H1 (cell line): ENCODE data around the gene OGFR. TPM values are rescaled to one million over a fixed set of nuclear protein-coding genes. Genes with fewer than 3 reads are reported as not detected.

Source experiments
- CTCF ChIA-PET: fragments of 300-600 bp; sonication (Branson Sonifier 250); formaldehyde crosslinking; loops from one replicate; lab custom pipeline; 2021; ENCODE audit not compliant: partially characterized antibody; lab: Charles Lee
- POLR2A ChIA-PET: fragments of 300-600 bp; sonication (Branson Sonifier 250); formaldehyde crosslinking; loops from one replicate; lab custom pipeline; 2021; ENCODE audit warnings: inconsistent platforms; ENCODE audit not compliant: partially characterized antibody; lab: Charles Lee
- DNase-seq, 2 experiments: peaks; one replicate each; pipeline versions ENCODE4 v3.0.0 to v3.0.0-alpha.2; 2010 to 2022; ENCODE audit warnings: low spot score in 2 of 2, low read depth in 1 of 2, mixed read lengths in 1 of 2
- FAIRE-seq: peaks from 2 replicates; lab custom pipeline; 2011; peaks lifted over from hg19 to GRCh38; lab: Jason Lieb, UNC
- H2AFZ ChIP-seq: 2 replicates; pipeline ENCODE4 v1.8.1; 2012; ENCODE audit warnings: low read length, inconsistent platforms
- H2AK5ac ChIP-seq: 2 replicates; pipeline ENCODE4 v1.6.1; 2013; ENCODE audit warnings: low read depth, low read length
- H2BK120ac ChIP-seq: replicated peaks from 2 replicates; pipeline ENCODE3; 2013; ENCODE audit warnings: low read depth, low read length, inconsistent platforms
- H2BK12ac ChIP-seq: 2 replicates; pipeline ENCODE4 v1.6.1; 2013; ENCODE audit warnings: low read depth, low read length
- H2BK15ac ChIP-seq: 2 replicates; pipeline ENCODE4 v1.6.1; 2013; ENCODE audit warnings: low read length
- H2BK20ac ChIP-seq: 2 replicates; pipeline ENCODE4 v1.6.1; 2013; ENCODE audit warnings: low read length
- H2BK5ac ChIP-seq: 2 replicates; pipeline ENCODE4 v1.6.1; 2013; ENCODE audit warnings: low read depth, low read length
- H3K14ac ChIP-seq: 2 replicates; pipeline ENCODE4 v1.6.1; 2013; ENCODE audit warnings: inconsistent platforms; ENCODE audit not compliant: insufficient read length
- H3K18ac ChIP-seq: 2 replicates; pipeline ENCODE4 v1.6.1; 2013; ENCODE audit warnings: low read length; ENCODE audit errors: extremely low read depth
- H3K23ac ChIP-seq: 2 replicates; pipeline ENCODE4 v1.6.1; 2013; ENCODE audit warnings: inconsistent platforms; ENCODE audit not compliant: insufficient read length
- H3K23me2 ChIP-seq: 2 replicates; pipeline ENCODE4 v1.6.1; 2013; ENCODE audit warnings: low read depth, low read length
- H3K27ac ChIP-seq: 2 replicates; pipeline ENCODE4 v1.6.1; 2011; ENCODE audit warnings: low read depth, low read length, inconsistent platforms
- H3K27me3 ChIP-seq, 4 experiments: replicated peaks in 1 of 4; 1 replicate in 1 of 4; 2 replicates in 3 of 4; pipeline versions ENCODE4 v1.6.1 to v1.8.1; 2011 to 2013; ENCODE audit warnings: low read length in 3 of 4, mild to moderate bottlenecking in 3 of 4, inconsistent platforms in 2 of 4, mixed read lengths in 2 of 4, moderate library complexity in 1 of 4; ENCODE audit not compliant: control insufficient read depth in 3 of 4, insufficient read depth in 3 of 4; ENCODE audit errors: extremely low read depth in 1 of 4
- H3K36me3 ChIP-seq, 4 experiments: 2 replicates each; pipeline versions ENCODE4 v1.6.1 to v1.8.1; 2011 to 2013; ENCODE audit warnings: mild to moderate bottlenecking in 4 of 4, low read length in 3 of 4, moderate library complexity in 2 of 4, control low read depth in 1 of 4, inconsistent platforms in 1 of 4; ENCODE audit not compliant: insufficient read depth in 4 of 4, control insufficient read depth in 2 of 4
- H3K4ac ChIP-seq: replicated peaks from 2 replicates; pipeline ENCODE3; 2013; ENCODE audit warnings: low read length, low read depth, mixed read lengths, inconsistent platforms; ENCODE audit not compliant: insufficient read length
- H3K4me1 ChIP-seq, 4 experiments: replicated peaks in 1 of 4; 1 replicate in 1 of 4; 2 replicates in 3 of 4; pipeline versions ENCODE4 v1.6.1 to v1.8.1; 2011 to 2013; ENCODE audit warnings: low read length in 3 of 4, inconsistent platforms in 2 of 4, mixed read lengths in 1 of 4; ENCODE audit not compliant: insufficient read depth in 4 of 4, control insufficient read depth in 3 of 4
- H3K4me2 ChIP-seq, 2 experiments: 2 replicates each; pipeline versions ENCODE4 v1.6.1 to v1.8.1; 2011 to 2013; ENCODE audit warnings: low read depth in 2 of 2, low read length in 2 of 2, control low read depth in 1 of 2, inconsistent platforms in 1 of 2, mild to moderate bottlenecking in 1 of 2; ENCODE audit not compliant: insufficient read depth in 1 of 2
- H3K4me3 ChIP-seq, 4 experiments: fragments of 200-600, 300-600 bp in 1 of 4; sonication (generic), shearing (Covaris generic), sonication (Bioruptor Twin) in 1 of 4; 2 replicates each; pipeline versions ENCODE4 v1.5.1 to v1.8.1; 2011 to 2016; ENCODE audit warnings: low read length in 4 of 4, low read depth in 3 of 4, control low read depth in 2 of 4, inconsistent platforms in 2 of 4, mild to moderate bottlenecking in 2 of 4, mixed read lengths in 1 of 4, moderate library complexity in 1 of 4; ENCODE audit not compliant: insufficient read depth in 2 of 4; ENCODE audit errors: extremely low read depth in 1 of 4
- H3K56ac ChIP-seq: replicated peaks from 2 replicates; pipeline ENCODE3; 2013; ENCODE audit warnings: low read depth, mild to moderate bottlenecking, mixed read lengths, low read length, inconsistent platforms; ENCODE audit not compliant: insufficient read length
- H3K79me1 ChIP-seq: 2 replicates; pipeline ENCODE4 v1.6.1; 2013; ENCODE audit warnings: low read depth, low read length, control low read depth
- H3K79me2 ChIP-seq, 2 experiments: 2 replicates each; pipeline versions ENCODE4 v1.6.1 to v1.8.1; 2012 to 2013; ENCODE audit warnings: low read length in 2 of 2, mild to moderate bottlenecking in 2 of 2, inconsistent platforms in 1 of 2; ENCODE audit not compliant: insufficient read depth in 2 of 2, control insufficient read depth in 1 of 2
- H3K9ac ChIP-seq, 4 experiments: replicated peaks in 1 of 4; 1 replicate in 1 of 4; 2 replicates in 3 of 4; pipeline versions ENCODE4 v1.6.1 to v1.8.1; 2011 to 2013; ENCODE audit warnings: low read depth in 3 of 4, low read length in 3 of 4, control low read depth in 2 of 4, mild to moderate bottlenecking in 2 of 4, moderate library complexity in 2 of 4, inconsistent platforms in 1 of 4; ENCODE audit errors: extremely low read depth in 1 of 4
- H3K9me3 ChIP-seq, 2 experiments: 2 replicates each; pipeline versions ENCODE4 v1.6.1 to v1.8.1; 2012 to 2013; ENCODE audit warnings: mild to moderate bottlenecking in 2 of 2, moderate library complexity in 2 of 2, control low read depth in 1 of 2, inconsistent platforms in 1 of 2, low read depth in 1 of 2, low read length in 1 of 2, mixed read lengths in 1 of 2; ENCODE audit not compliant: insufficient read depth in 2 of 2
- H4K20me1 ChIP-seq, 2 experiments: replicated peaks in 1 of 2; 2 replicates each; pipeline versions ENCODE3 to v1.8.1; 2011 to 2013; ENCODE audit warnings: inconsistent platforms in 2 of 2, low read length in 2 of 2, mild to moderate bottlenecking in 1 of 2; ENCODE audit not compliant: insufficient read depth in 2 of 2, control insufficient read depth in 1 of 2
- H4K5ac ChIP-seq: 2 replicates; pipeline ENCODE4 v1.6.1; 2013; ENCODE audit warnings: low read length, low read depth, mixed read lengths, inconsistent platforms; ENCODE audit not compliant: insufficient read length
- H4K8ac ChIP-seq: 2 replicates; pipeline ENCODE4 v1.8.0; 2013; ENCODE audit warnings: mild to moderate bottlenecking, moderate library complexity, low read length, inconsistent platforms; ENCODE audit not compliant: insufficient read depth; ENCODE audit errors: extremely low read depth
- H4K91ac ChIP-seq: replicated peaks from 2 replicates; pipeline ENCODE3; 2013; ENCODE audit warnings: low read length, mixed read lengths, inconsistent platforms; ENCODE audit not compliant: insufficient read length
- BCL11A ChIP-seq, 2 experiments: IDR thresholded peaks; one replicate each; pipeline ENCODE4 v1.6.1; 2011; ENCODE audit warnings: low read depth in 2 of 2, low read length in 2 of 2, mild to moderate bottlenecking in 2 of 2
- BRCA1 ChIP-seq: IDR thresholded peaks from 2 replicates; pipeline ENCODE4 v1.6.1; 2012; ENCODE audit warnings: low read depth, low read length, improper control_type of control experiment
- CBX5 ChIP-seq: fragments of 300-800, 300-1000 bp; sonication (generic); IDR thresholded peaks from 2 replicates; pipeline ENCODE4 v1.7.1; 2016; ENCODE audit warnings: antibody characterized with exemption, low read length, low read depth
- CBX8 ChIP-seq: fragments of 300-800, 300-1000 bp; sonication (generic); IDR thresholded peaks from 2 replicates; pipeline ENCODE4 v1.7.1; 2016; ENCODE audit warnings: low read depth, low read length, borderline replicate concordance
- CHD1 ChIP-seq: IDR thresholded peaks from 2 replicates; pipeline ENCODE4 v1.6.1; 2012; ENCODE audit warnings: low read depth, low read length, improper control_type of control experiment
- CHD2 ChIP-seq: IDR thresholded peaks from 2 replicates; pipeline ENCODE4 v1.6.1; 2012; ENCODE audit warnings: low read length, improper control_type of control experiment
- CTBP2 ChIP-seq: IDR thresholded peaks from 2 replicates; pipeline ENCODE4 v1.7.0; 2011; ENCODE audit warnings: borderline replicate concordance, mild to moderate bottlenecking, moderate library complexity, mixed read lengths, low read length; ENCODE audit not compliant: insufficient read depth, insufficient read length
- HDAC2 ChIP-seq, 2 experiments: fragments of 300-600 bp in 1 of 2; sonication (generic) in 1 of 2; IDR thresholded peaks; 2 replicates each; pipeline ENCODE4 v1.6.1; 2011 to 2012; ENCODE audit warnings: low read depth in 2 of 2, low read length in 2 of 2, mild to moderate bottlenecking in 2 of 2, moderate library complexity in 2 of 2, borderline replicate concordance in 1 of 2, inconsistent platforms in 1 of 2
- HDAC6 ChIP-seq: IDR thresholded peaks from one replicate; pipeline ENCODE4 v1.7.1; 2012; ENCODE audit warnings: low read depth, mild to moderate bottlenecking, inconsistent platforms, low read length, moderate library complexity
- MAFK ChIP-seq: IDR thresholded peaks from 2 replicates; pipeline ENCODE4 v1.6.1; 2012; ENCODE audit warnings: low read depth, mild to moderate bottlenecking, improper control_type of control experiment, low read length
- PHF8 ChIP-seq: fragments of 200-600 bp; sonication (generic); conservative IDR thresholded peaks from 2 replicates; pipeline ENCODE4 v1.7.1; 2012; ENCODE audit warnings: low read depth, mild to moderate bottlenecking, inconsistent platforms, low read length, moderate library complexity
- SIRT6 ChIP-seq: IDR thresholded peaks from one replicate; pipeline ENCODE4 v1.7.1; 2012; ENCODE audit warnings: low read length, inconsistent platforms
- SRF ChIP-seq: IDR thresholded peaks from 2 replicates; pipeline ENCODE4 v1.6.1; 2011; ENCODE audit warnings: mild to moderate bottlenecking, low read depth, low read length, moderate library complexity
- WGBS, 2 experiments: shearing (Covaris generic) in 1 of 2; methylation state at CpG; one replicate each; pipeline versions ENCODE4 v1.1.6 to v1.1.7; 2013 to 2015; ENCODE audit warnings: low lambda C conversion rate in 2 of 2, mixed read lengths in 2 of 2, inconsistent platforms in 1 of 2, low coverage in 1 of 2, missing lambda C conversion rate in 1 of 2; ENCODE audit not compliant: insufficient replicate concordance in 2 of 2, insufficient coverage in 1 of 2, insufficient read length in 1 of 2; ENCODE audit errors: extremely low coverage in 1 of 2, missing lambda C conversion rate in 1 of 2; 5-methylcytosine and 5-hydroxymethylcytosine counted together
- polyA plus RNA-seq, 7 experiments: library from polyadenylated mRNA; depleted of rRNA in 3 of 7; stranded (reverse) in 5 of 7; unstranded in 2 of 7; fragments of >200 nt in 5 of 7; fragments of 200-250 nt in 2 of 7; gene quantifications; 1 replicate in 5 of 7; 2 replicates in 1 of 7; 4 replicates in 1 of 7; pipeline versions ENCODE4 v1.2.1 to v1.2.3, GENCODE V29; 2011 to 2013; ENCODE audit warnings: missing spikeins in 2 of 7, mixed read lengths in 2 of 7
- total RNA-seq: library from RNA; stranded (reverse); fragmentation: NEBNext Ultra II Directional; extraction: Animal tissue kit (Norgen Biotek cat#: 25700); gene quantifications from 2 replicates; pipeline ENCODE4 v1.2.1, GENCODE V29; 2021
- TF ChIP-seq, protein P1 (sequence below): IDR thresholded peaks from 2 replicates; pipeline ENCODE4 v1.6.1; 2011; ENCODE audit warnings: low read length, improper control_type of control experiment

OGFR gene
- total and polyA plus RNA-seq, 2 of the 8 experiments (the other 6 are each of a cell fraction or from before 2014, with no cell fraction given) = 13.9 to 25.1 TPM

DNA sequence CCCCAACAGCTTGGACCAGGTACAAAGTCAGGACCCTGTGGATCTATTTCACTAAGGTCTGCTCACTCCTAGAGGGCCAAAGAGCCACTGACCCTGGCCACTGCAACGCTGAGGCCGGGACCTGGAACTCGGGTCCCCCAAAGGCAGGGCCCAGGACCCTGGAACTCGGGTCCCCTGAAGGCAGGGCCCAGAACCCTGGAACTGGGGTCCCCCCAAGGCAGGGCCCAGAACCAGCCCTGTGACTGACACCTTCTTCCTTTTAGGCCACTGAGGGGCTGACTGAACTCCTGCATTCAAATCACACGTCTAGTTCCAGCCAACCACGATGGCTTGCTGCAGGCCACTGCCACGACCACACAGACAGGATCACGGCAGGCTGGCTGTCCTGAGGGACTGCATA is 47.6 kb downstream of the OGFR start:
- FAIRE-seq = no peak
- no peak overlapping the region for H2BK20ac ChIP-seq
- no peak overlapping the region for H2BK120ac ChIP-seq
- TF ChIP-seq CBX5 (no peak), HDAC2 (IDR thresholded peaks at IDR 0.05; ENCODE audit: borderline replicate concordance in 1 of 2, low read depth in 2 of 2, low read length in 2 of 2) (no peak), CBX8 (no peak), CTBP2 (no peak), BRCA1 (no peak), CHD1 (no peak), SIRT6 (no peak), SRF (no peak), HDAC6 (no peak), MAFK (no peak), PHF8 (no peak), BCL11A (IDR thresholded peaks at IDR 0.05; ENCODE audit: low read depth in 2 of 2, low read length in 2 of 2) (no peak), CHD2 (no peak)
- TF ChIP-seq, protein P1, sequence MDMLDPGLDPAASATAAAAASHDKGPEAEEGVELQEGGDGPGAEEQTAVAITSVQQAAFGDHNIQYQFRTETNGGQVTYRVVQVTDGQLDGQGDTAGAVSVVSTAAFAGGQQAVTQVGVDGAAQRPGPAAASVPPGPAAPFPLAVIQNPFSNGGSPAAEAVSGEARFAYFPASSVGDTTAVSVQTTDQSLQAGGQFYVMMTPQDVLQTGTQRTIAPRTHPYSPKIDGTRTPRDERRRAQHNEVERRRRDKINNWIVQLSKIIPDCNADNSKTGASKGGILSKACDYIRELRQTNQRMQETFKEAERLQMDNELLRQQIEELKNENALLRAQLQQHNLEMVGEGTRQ = no peak

More for the DNA sequence above, 47.6 kb downstream of the OGFR start:
- Histone ChIP-seq H4K91ac (no peak overlapping the region), H3K4ac (no peak overlapping the region), H3K27ac (no peak overlapping the region), H3K23me2 (no peaks in the 10 kb centered on the region), H3K79me2 (no peaks in the 10 kb centered on the region), H2BK15ac (no peak overlapping the region), H3K4me1 (no peaks in the 10 kb centered on the region), H3K23ac (no peak overlapping the region), H4K5ac (no peak overlapping the region), H3K4me3 (no peak overlapping the region), H4K8ac (no peak overlapping the region), H3K27me3 (no peaks in the 10 kb centered on the region), H3K36me3 (peaks cover 3 to 26% (median 16%) of the 10 kb centered on the region in 4 experiments; a peak in 7 of 8 replicates), H4K20me1 (peaks cover 8 to 9% of the 10 kb centered on the region in 2 experiments), H3K14ac (no peak overlapping the region), H2AFZ (no peak overlapping the region), H2BK5ac (no peak overlapping the region), H2AK5ac (no peak overlapping the region), H2BK12ac (no peak overlapping the region), H3K9ac (no peak overlapping the region), H3K79me1 (peaks cover 2% of the 10 kb centered on the region; the same call in 1 of the 2 replicates), H3K18ac (no peak overlapping the region), H3K9me3 (no peaks in the 10 kb centered on the region), H3K4me2 (no peak overlapping the region), H3K56ac (no peak overlapping the region)
- POLR2A ChIA-PET = no interaction called here
- CTCF ChIA-PET = interaction anchor here (1.4 kb wide), 1 partner anchor 20 kb away, joined by 4 read pairs; no protein-coding TSS in a partner anchor
- WGBS, 2 experiments = 93% methylated on average over 8 of the region's 8 CpGs; no CpG with 5 or more reads in 1 of the 2 experiments
- no peak for DNase-seq
